HL-60 (cell line): ENCODE results near the gene SLC26A8.

Experiments
- DNase-seq, 2 experiments: peaks; one replicate each; pipeline ENCODE4 v3.0.0-alpha.2; 2010 to 2020; ENCODE audit warnings: low read depth in 1 of 2, low spot score in 1 of 2
- H3K27ac ChIP-seq: fragments of 250-450 bp; sonication (Bioruptor Pico); replicated peaks from 2 replicates; pipeline ENCODE4 v1.5.1; 2020; ENCODE audit warnings: mild to moderate bottlenecking, moderate library complexity
- H3K27me3 ChIP-seq: fragments of 250-450 bp; sonication (Bioruptor Pico); 2 replicates; pipeline ENCODE4 v1.5.1; 2021; ENCODE audit warnings: mild to moderate bottlenecking, moderate library complexity; ENCODE audit not compliant: insufficient read depth, poor library complexity, severe bottlenecking
- H3K4me3 ChIP-seq: replicated peaks from 2 replicates; pipeline ENCODE4 v1.5.1; 2011; ENCODE audit warnings: mild to moderate bottlenecking, control low read depth, low read length; ENCODE audit not compliant: insufficient read depth
- CTCF ChIP-seq: IDR thresholded peaks from one replicate; pipeline ENCODE4 v1.5.1; 2011; ENCODE audit warnings: low read length, control low read depth, inconsistent platforms; ENCODE audit not compliant: insufficient read depth
- GABPA ChIP-seq: IDR thresholded peaks from 2 replicates; pipeline ENCODE4 v1.6.1; 2012; ENCODE audit warnings: low read depth
- POLR2AphosphoS5 ChIP-seq: IDR thresholded peaks from 2 replicates; pipeline ENCODE4 v1.6.1; 2012; ENCODE audit warnings: low read depth
- REST ChIP-seq: IDR thresholded peaks from 2 replicates; pipeline ENCODE4 v1.6.1; 2012; ENCODE audit warnings: low read depth; ENCODE audit not compliant: insufficient replicate concordance
- SPI1 ChIP-seq: IDR thresholded peaks from 2 replicates; pipeline ENCODE4 v1.6.1; 2012; ENCODE audit warnings: low read depth, mild to moderate bottlenecking, borderline replicate concordance

Gene SLC26A8

GRCh38 chr6:35968821-35969220 lies 55.6 kb downstream of the SLC26A8 start:
- H3K27ac ChIP-seq, result no peak overlapping the region
- no peak overlapping the region for H3K4me3 ChIP-seq
- TF ChIP-seq GABPA, result no peak
- TF ChIP-seq POLR2AphosphoS5, result no peak
- TF ChIP-seq REST, result no peak
- TF ChIP-seq CTCF, result no peak
- TF ChIP-seq SPI1, result no peak
- no peaks in the 10 kb centered on the region for H3K27me3 ChIP-seq
- no peak for DNase-seq

- no peak overlapping the region for H3K27ac ChIP-seq
- TF ChIP-seq REST (no peak), SPI1 (no peak), GABPA (no peak), CTCF (no peak), POLR2AphosphoS5 (no peak)
Measured at GRCh38 chr6:35967076-35967774, 57.2 kb downstream of the SLC26A8 start.

GRCh38 chr6:35962779-35963560 lies 61.5 kb downstream of the SLC26A8 start:
- Histone ChIP-seq H3K4me3 (no peak overlapping the region), H3K27me3 (no peaks in the 10 kb centered on the region), H3K27ac (no peak overlapping the region)
- no peak for DNase-seq
- no peak for TF ChIP-seq CTCF
- no peak for TF ChIP-seq SPI1
- no peak for TF ChIP-seq GABPA
- TF ChIP-seq REST, result no peak
- no peak for TF ChIP-seq POLR2AphosphoS5

More at GRCh38 chr6:35967076-35967774, 57.2 kb downstream of the SLC26A8 start:
- DNase-seq, result no peak
- Histone ChIP-seq H3K4me3 (no peak overlapping the region), H3K27me3 (no peaks in the 10 kb centered on the region)
